Esophagus muscularis mucosa (tissue), 4 donors: ENCODE data around the gene CLCF1.

Experiments
- CTCF ChIP-seq, 3 experiments: fragments of 200-600 bp in 2 of 3; fragments of 450-650 bp in 1 of 3; sonication (generic) in 2 of 3; IDR thresholded peaks; one replicate each; pipeline ENCODE4 v1.5.1; 2017 to 2019; ENCODE audit warnings: antibody characterized with exemption in 3 of 3, mild to moderate bottlenecking in 2 of 3, moderate library complexity in 1 of 3
- EP300 ChIP-seq: sonication (generic); formaldehyde crosslinking; IDR thresholded peaks from one replicate; pipeline ENCODE4 v1.6.1; 2017; ENCODE audit warnings: antibody characterized with exemption
- POLR2A ChIP-seq: fragments of 450-650 bp; IDR thresholded peaks from one replicate; pipeline ENCODE4 v1.6.1; 2017; ENCODE audit warnings: antibody characterized with exemption, moderate library complexity, mild to moderate bottlenecking, low read depth
- POLR2AphosphoS5 ChIP-seq, 2 donors: sonication (generic); formaldehyde crosslinking; IDR thresholded peaks; one replicate each; pipeline ENCODE4 v1.6.1; 2017; ENCODE audit warnings: antibody characterized with exemption in 2 of 2

- TF ChIP-seq POLR2A (no peak), CTCF (IDR thresholded peaks at IDR 0.05) (no peak), EP300 (no peak), POLR2AphosphoS5 (IDR thresholded peaks at IDR 0.05) (no peak)
Measured at GRCh38 chr11:67364783-67365722, 8.3 kb downstream of the CLCF1 start.
